Activated CD4-positive, alpha-beta T cell treated with anti-CD3 and anti-CD28 coated beads for 36 hours (primary cell): ENCODE measurements around the gene PDE2A. TPM values are rescaled to one million over a fixed set of nuclear protein-coding genes. Genes with fewer than 3 reads are reported as not detected.

ENCODE experiments used
- ATAC-seq: fragments of 200-7000 bp; cut with Tn5 transposase; one replicate; pipeline ENCODE4 v1.10.0; 2021; ENCODE audit warnings: mild to moderate bottlenecking, moderate library complexity
- CTCF ChIA-PET: fragments of 350-600 bp; sonication (Branson Sonifier 250); formaldehyde crosslinking; loops from one replicate; lab custom pipeline; 2021; ENCODE audit warnings: antibody characterized with exemption; lab: Charles Lee
- POLR2A ChIA-PET: fragments of 350-600 bp; sonication (Branson Sonifier 250); formaldehyde crosslinking; loops from one replicate; lab custom pipeline; 2021; ENCODE audit warnings: antibody characterized with exemption, inconsistent platforms; lab: Charles Lee
- DNase-seq: peaks from one replicate; pipeline ENCODE4 v3.0.0-alpha.2; 2020
- H3K27ac Mint-ChIP-seq: one replicate; pipeline ENCODE4 v1.8.0; 2021; ENCODE audit warnings: mixed read lengths
- H3K27me3 Mint-ChIP-seq: one replicate; pipeline ENCODE4 v1.8.0; 2021; ENCODE audit warnings: mixed read lengths
- H3K36me3 Mint-ChIP-seq: one replicate; pipeline ENCODE4 v1.8.0; 2021; ENCODE audit warnings: low read depth, mixed read lengths
- H3K4me1 Mint-ChIP-seq: one replicate; pipeline ENCODE4 v1.8.0; 2021; ENCODE audit warnings: mixed read lengths
- H3K4me3 Mint-ChIP-seq: one replicate; pipeline ENCODE4 v1.8.0; 2021; ENCODE audit warnings: mild to moderate bottlenecking, moderate library complexity, mixed read lengths
- H3K9me3 Mint-ChIP-seq: one replicate; pipeline ENCODE4 v1.8.0; 2021; ENCODE audit warnings: low read depth, mixed read lengths
- intact Hi-C, 2 experiments: fragments of 100-400 bp; cut with DNase I in 1 of 2; cut with micrococcal nuclease in 1 of 2; formaldehyde crosslinking; loops; one replicate each; pipeline versions ENCODE4 v1.14.2 to v1.15.1; 2022 to 2024; cut with DNase I, micrococcal nuclease
- total RNA-seq, 2 experiments: library from RNA; stranded (reverse); gene quantifications; one replicate each; pipeline ENCODE4 v1.2.3, GENCODE V29; 2021

Gene PDE2A
- total RNA-seq, 2 experiments from 2014 or later: 0.30 to 0.73 TPM

- ChIA-PET CTCF (interaction anchor here (0.5 to 9.2 kb wide), 13 partner anchors 10 to 228 kb away, joined by 3 to 74 read pairs (median 4); no protein-coding TSS in a partner anchor), POLR2A (no interaction called here)
- peak overlapping the region; percentile 66 for H3K4me3 Mint-ChIP-seq
- no peak overlapping the region for H3K27ac Mint-ChIP-seq
- no peak for DNase-seq
- no peak for ATAC-seq
- H3K4me1 Mint-ChIP-seq: peaks cover 21% of the 10 kb centered on the region
- intact Hi-C loops: loop anchor here (1.0 to 10.0 kb wide), 5 partner anchors 58 to 260 kb away; no protein-coding TSS in a partner anchor
- H3K36me3 Mint-ChIP-seq: no peaks in the 10 kb centered on the region
- no peaks in the 10 kb centered on the region for H3K9me3 Mint-ChIP-seq
- H3K27me3 Mint-ChIP-seq: peaks cover 27% of the 10 kb centered on the region
Measured at GRCh38 chr11:72584939-72585597, 89.2 kb downstream of the PDE2A start.

GRCh38 chr11:72584293-72584938, 89.8 kb downstream of the PDE2A start:
- peak overlapping the region; percentile 66 for H3K4me3 Mint-ChIP-seq
- peaks cover 16% of the 10 kb centered on the region for H3K4me1 Mint-ChIP-seq
- DNase-seq: peak; percentile 71
- peaks cover 21% of the 10 kb centered on the region for H3K27me3 Mint-ChIP-seq
- no peak overlapping the region for H3K27ac Mint-ChIP-seq
- peak; percentile 53 for ATAC-seq
- no peaks in the 10 kb centered on the region for H3K9me3 Mint-ChIP-seq
- ChIA-PET POLR2A (no interaction called here), CTCF (interaction anchor here (0.5 to 9.2 kb wide), 3 partner anchors 100 to 229 kb away, joined by 3 to 74 read pairs (median 9); no protein-coding TSS in a partner anchor)
- H3K36me3 Mint-ChIP-seq: no peaks in the 10 kb centered on the region
- intact Hi-C loops: loop anchor here (2.0 to 10.0 kb wide), 3 partner anchors 98 to 260 kb away; no protein-coding TSS in a partner anchor

GRCh38 chr11:72583616-72584292, 90.5 kb downstream of the PDE2A start:
- peaks cover 16% of the 10 kb centered on the region for H3K4me1 Mint-ChIP-seq
- intact Hi-C loops: loop anchor here (2.0 to 10.0 kb wide), 3 partner anchors 99 to 261 kb away; no protein-coding TSS in a partner anchor
- H3K27ac Mint-ChIP-seq: no peak overlapping the region
- H3K9me3 Mint-ChIP-seq: no peaks in the 10 kb centered on the region
- ChIA-PET POLR2A (no interaction called here), CTCF (interaction anchor here (0.6 to 9.2 kb wide), 5 partner anchors 10 to 210 kb away, joined by 3 to 74 read pairs (median 3); partner anchors contain the start of gene STARD10)
- peaks cover 17% of the 10 kb centered on the region for H3K27me3 Mint-ChIP-seq
- H3K36me3 Mint-ChIP-seq: no peaks in the 10 kb centered on the region
- DNase-seq (no peak), ATAC-seq (no peak)
- H3K4me3 Mint-ChIP-seq: peak overlapping the region; percentile 17

- POLR2A ChIA-PET: no interaction called here
- intact Hi-C loops: loop anchor here in 1 of 2 experiments (10.0 kb wide), 1 partner anchor 262 kb away; no protein-coding TSS in a partner anchor
- ATAC-seq: no peak
- no peak overlapping the region for H3K27ac Mint-ChIP-seq
- H3K4me3 Mint-ChIP-seq: no peak overlapping the region
- no peaks in the 10 kb centered on the region for H3K36me3 Mint-ChIP-seq
- H3K4me1 Mint-ChIP-seq: peaks cover 16% of the 10 kb centered on the region
- no peak for DNase-seq
- H3K9me3 Mint-ChIP-seq: no peaks in the 10 kb centered on the region
- H3K27me3 Mint-ChIP-seq: peaks cover 11% of the 10 kb centered on the region
- CTCF ChIA-PET: interaction anchor here (0.6 kb wide), 1 partner anchor 9 kb away, joined by 3 read pairs; no protein-coding TSS in a partner anchor
Measured at GRCh38 chr11:72583177-72583553, 91.1 kb downstream of the PDE2A start.

GRCh38 chr11:72582206-72583176, 91.7 kb downstream of the PDE2A start:
- DNase-seq (peak; percentile 3), ATAC-seq (no peak)
- ChIA-PET POLR2A (no interaction called here), CTCF (interaction anchor here (1.0 kb wide), 1 partner anchor 111 kb away, joined by 4 read pairs; no protein-coding TSS in a partner anchor)
- Mint-ChIP-seq H3K27ac (no peak overlapping the region), H3K4me3 (no peak overlapping the region), H3K36me3 (no peaks in the 10 kb centered on the region), H3K27me3 (peaks cover 4% of the 10 kb centered on the region), H3K4me1 (peaks cover 16% of the 10 kb centered on the region), H3K9me3 (no peaks in the 10 kb centered on the region)
- intact Hi-C loops: loop anchor here in 1 of 2 experiments (10.0 kb wide), 1 partner anchor 262 kb away; no protein-coding TSS in a partner anchor

- Mint-ChIP-seq H3K9me3 (no peaks in the 10 kb centered on the region), H3K27ac (no peak overlapping the region), H3K4me3 (no peak overlapping the region), H3K4me1 (peaks cover 16% of the 10 kb centered on the region), H3K27me3 (no peaks in the 10 kb centered on the region), H3K36me3 (no peaks in the 10 kb centered on the region)
- ATAC-seq (no peak), DNase-seq (peak; percentile 3)
- ChIA-PET POLR2A (no interaction called here), CTCF (no interaction called here)
- intact Hi-C loops: loop anchor here in 1 of 2 experiments (10.0 kb wide), 1 partner anchor 264 kb away; no protein-coding TSS in a partner anchor
Measured at GRCh38 chr11:72581067-72581466, 93.2 kb downstream of the PDE2A start.

- intact Hi-C loops: loop anchor here in 1 of 2 experiments (10.0 kb wide), 1 partner anchor 264 kb away; no protein-coding TSS in a partner anchor
- ATAC-seq: no peak
- POLR2A ChIA-PET: no interaction called here
Measured at GRCh38 chr11:72580642-72580950, 93.6 kb downstream of the PDE2A start.

GRCh38 chr11:72579816-72580641, 94.2 kb downstream of the PDE2A start:
- ChIA-PET CTCF (interaction anchor here (2.9 kb wide), 1 partner anchor 110 kb away, joined by 9 read pairs; no protein-coding TSS in a partner anchor), POLR2A (no interaction called here)
- no peaks in the 10 kb centered on the region for H3K36me3 Mint-ChIP-seq
- no peak for ATAC-seq
- intact Hi-C loops: loop anchor here in 1 of 2 experiments (10.0 kb wide), 1 partner anchor 265 kb away; no protein-coding TSS in a partner anchor
- peak; percentile 2 for DNase-seq
- H3K9me3 Mint-ChIP-seq: no peaks in the 10 kb centered on the region
- H3K4me3 Mint-ChIP-seq: no peak overlapping the region
- no peaks in the 10 kb centered on the region for H3K27me3 Mint-ChIP-seq
- H3K4me1 Mint-ChIP-seq: peaks cover 8% of the 10 kb centered on the region
- H3K27ac Mint-ChIP-seq: no peak overlapping the region

More at GRCh38 chr11:72580642-72580950, 93.6 kb downstream of the PDE2A start:
- H3K4me3 Mint-ChIP-seq: no peak overlapping the region
- peaks cover 14% of the 10 kb centered on the region for H3K4me1 Mint-ChIP-seq
- H3K9me3 Mint-ChIP-seq: no peaks in the 10 kb centered on the region
- H3K27ac Mint-ChIP-seq: no peak overlapping the region
- CTCF ChIA-PET: no interaction called here
- no peaks in the 10 kb centered on the region for H3K36me3 Mint-ChIP-seq
- H3K27me3 Mint-ChIP-seq: no peaks in the 10 kb centered on the region
- DNase-seq: peak; percentile 2

GRCh38 chr11:72578991-72579815, 95.0 kb downstream of the PDE2A start:
- POLR2A ChIA-PET: no interaction called here
- ATAC-seq (no peak), DNase-seq (peak; percentile 2)
- no peaks in the 10 kb centered on the region for H3K9me3 Mint-ChIP-seq
- CTCF ChIA-PET: interaction anchor here (0.5 to 2.9 kb wide), 2 partner anchors 109 to 756 kb away, joined by 5 to 9 read pairs; no protein-coding TSS in a partner anchor
- H3K4me1 Mint-ChIP-seq: peaks cover 1% of the 10 kb centered on the region
- peaks cover 3% of the 10 kb centered on the region for H3K27me3 Mint-ChIP-seq
- no peak overlapping the region for H3K27ac Mint-ChIP-seq
- no peaks in the 10 kb centered on the region for H3K36me3 Mint-ChIP-seq
- intact Hi-C loops: no loop called here
- no peak overlapping the region for H3K4me3 Mint-ChIP-seq
